NCI-H2029 treated with DMSO at 0.1 percent for 48 hours (cell line): Measurements from ENCODE around the gene CCDC86.
A peak's percentile ranks its signal among the peaks of the same experiment; 100 is the strongest.

Experiments
- DNase-seq: peaks from one replicate; lab custom pipeline; 2025; lab: John Stamatoyannopoulos, UW

The CCDC86 gene

DNA sequence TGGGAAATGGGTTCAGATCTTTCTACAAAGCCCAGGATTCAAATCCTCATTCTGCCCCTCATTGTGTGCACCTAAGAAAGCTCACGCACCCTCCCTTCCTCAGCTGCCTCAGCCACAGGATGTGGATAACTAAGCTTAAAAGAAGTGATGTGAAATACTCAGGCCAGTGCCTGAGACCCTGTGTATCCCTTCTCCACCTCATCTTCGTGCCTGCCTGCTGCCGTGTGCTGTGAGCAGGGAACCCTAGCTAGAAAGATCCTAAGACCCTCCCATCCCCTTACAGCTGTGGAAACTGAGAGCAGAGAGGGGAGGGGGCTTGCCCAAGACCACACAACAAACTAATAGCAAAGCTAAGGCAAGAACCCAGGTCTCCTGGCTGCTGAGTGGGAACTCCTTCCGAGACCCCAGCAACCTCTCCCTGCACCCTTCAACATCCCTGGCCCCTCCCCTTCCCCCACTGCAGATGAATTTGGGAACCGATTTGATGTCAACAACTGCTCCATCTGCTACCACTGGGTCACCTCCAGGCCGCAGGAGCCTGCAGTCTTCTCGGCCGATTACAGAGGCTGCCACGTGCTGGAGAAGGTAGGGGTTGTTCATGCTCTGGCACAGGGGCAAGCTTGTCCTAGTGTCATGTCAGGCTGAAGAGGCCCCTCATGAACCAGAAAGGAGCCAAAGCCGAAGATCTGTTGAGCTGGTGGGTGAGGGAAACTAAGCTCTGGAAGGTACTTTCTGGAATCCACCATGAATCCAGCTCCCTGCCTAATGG, 27.0 kb downstream of the CCDC86 start:
- DNase-seq: no peak

DNA sequence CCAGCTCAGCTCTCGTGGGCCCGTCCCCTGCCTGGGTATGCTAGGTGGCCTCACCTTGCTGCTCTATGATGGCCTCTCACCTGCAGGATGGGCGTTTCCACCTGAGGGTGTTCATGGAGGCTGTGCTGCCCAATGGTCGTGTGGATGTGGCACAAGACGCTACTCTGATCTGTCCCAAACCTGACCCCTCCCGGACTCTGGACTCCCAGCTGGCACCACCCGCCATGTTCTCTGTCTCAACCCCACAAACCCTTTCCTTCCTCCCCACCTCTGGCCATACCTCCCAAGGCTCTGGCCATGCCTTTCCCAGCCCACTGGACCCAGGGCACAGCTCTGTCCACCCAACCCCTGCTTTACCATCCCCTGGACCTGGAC, 27.5 kb downstream of the CCDC86 start:
- no peak for DNase-seq

DNA sequence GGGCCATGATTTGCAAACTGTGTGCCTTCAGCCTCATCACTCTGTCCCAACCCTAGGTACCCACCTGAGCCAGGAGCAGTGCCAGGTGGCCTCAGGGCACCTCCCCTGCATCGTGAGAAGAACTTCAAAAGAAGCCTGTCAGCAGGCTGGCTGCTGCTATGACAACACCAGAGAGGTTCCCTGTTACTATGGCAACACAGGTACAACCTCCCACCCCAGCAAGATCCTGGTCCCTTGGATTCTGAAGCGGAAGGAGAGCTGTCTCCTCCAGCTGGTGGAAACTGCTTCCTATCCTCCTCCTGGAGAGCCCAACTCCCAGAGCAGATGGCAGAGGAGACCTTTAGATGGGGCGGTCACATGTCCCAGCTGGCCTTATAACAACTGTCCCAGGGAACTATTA, 28.4 kb downstream of the CCDC86 start:
- DNase-seq: no peak

DNA sequence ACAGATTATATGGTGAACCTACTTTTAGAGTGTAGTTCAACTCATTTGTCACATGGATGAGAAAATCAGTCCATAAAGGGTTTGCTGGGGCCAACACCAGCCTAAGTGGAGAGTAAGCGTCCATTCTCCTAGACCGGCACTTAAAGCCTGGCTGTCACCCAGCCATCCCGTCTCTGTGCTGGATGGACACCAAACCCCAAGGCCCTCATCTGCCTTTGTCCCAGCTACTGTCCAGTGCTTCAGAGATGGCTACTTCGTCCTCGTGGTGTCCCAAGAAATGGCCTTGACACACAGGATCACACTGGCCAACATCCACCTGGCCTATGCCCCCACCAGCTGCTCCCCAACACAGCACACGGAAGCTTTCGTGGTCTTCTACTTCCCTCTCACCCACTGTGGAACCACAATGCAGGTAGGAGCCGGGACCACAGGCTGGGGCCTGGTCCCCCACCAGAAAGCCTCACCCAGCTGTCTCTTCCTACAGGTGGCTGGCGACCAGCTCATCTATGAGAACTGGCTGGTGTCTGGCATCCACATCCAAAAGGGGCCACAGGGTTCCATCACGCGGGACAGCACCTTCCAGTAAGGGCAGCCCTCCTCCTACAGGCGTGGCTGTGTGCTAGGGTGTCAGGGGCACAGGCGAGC, 28.9 kb downstream of the CCDC86 start:
- DNase-seq: no peak

DNA sequence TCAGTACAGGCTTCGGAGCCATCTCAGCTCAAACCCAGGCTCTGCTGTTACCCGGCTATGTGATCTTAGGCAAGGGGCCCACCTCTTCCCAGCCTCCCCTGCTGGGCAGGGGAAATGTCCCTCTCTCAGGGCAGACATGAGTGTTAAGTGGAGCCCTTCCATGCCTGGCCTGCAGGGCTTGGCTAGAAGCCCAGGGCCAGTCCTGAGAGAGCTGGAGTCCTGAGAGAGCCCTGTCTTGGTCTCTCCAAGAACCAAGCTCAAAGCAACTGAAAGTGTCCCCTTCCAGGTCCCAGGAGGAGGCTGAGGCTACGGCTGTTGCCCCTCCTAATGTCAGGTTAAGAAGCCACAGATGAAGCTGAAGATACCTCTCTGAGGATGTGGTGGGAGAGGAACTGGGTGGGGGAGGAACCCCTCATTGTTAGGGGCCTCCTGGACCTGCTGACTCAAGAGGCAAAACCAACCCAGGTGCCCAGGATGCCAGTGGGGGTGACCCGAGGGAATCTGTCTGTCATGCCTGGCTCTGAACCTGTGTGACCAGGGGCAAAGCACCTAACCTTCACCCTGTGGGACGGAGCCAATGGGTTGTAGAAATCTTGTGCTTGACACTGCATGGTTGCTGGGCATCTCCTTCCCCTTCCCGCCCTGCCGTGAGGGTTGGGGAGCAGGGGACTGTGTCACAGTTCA, 29.6 kb downstream of the CCDC86 start:
- DNase-seq: no peak

DNA sequence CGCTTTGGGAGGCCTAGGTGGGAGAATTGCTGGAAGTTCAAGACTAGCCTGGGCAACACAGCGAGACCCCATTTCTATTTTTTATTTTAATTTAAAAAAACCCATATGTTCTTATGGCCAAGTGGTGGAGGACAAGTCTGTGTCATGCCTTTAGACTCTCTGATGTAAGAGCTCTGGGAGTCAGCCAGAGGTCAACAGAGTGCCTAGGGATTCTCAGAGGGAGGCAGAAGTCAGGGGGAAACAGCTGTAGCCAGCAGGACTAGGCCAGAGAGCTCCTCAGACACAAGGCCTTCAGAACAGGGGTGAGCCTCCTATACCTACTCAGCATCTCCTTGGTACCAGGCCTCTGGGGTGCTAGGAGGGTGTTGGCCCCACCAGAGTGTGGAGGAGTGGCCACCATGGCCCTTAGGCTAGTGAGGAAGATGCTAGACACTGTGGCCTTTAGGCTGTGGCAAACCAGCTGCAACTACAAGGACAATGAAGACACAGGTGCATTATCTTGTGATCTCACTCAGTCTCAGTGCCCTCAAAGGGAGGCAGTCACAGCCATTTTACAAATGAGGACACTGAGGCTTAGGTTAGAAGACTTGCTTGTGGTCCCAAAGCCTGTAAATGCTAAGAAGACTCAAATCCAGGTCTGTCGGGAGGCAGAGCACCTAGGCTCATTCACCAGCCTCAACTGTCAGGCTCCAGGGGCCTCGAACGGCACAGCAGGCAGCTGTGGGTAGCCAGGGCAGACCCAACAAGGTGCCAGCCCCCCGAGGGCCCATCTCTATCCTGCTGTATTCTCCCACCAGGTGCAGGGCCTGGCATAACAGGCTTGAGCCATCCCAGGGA, 30.4 kb downstream of the CCDC86 start:
- DNase-seq: no peak

DNA sequence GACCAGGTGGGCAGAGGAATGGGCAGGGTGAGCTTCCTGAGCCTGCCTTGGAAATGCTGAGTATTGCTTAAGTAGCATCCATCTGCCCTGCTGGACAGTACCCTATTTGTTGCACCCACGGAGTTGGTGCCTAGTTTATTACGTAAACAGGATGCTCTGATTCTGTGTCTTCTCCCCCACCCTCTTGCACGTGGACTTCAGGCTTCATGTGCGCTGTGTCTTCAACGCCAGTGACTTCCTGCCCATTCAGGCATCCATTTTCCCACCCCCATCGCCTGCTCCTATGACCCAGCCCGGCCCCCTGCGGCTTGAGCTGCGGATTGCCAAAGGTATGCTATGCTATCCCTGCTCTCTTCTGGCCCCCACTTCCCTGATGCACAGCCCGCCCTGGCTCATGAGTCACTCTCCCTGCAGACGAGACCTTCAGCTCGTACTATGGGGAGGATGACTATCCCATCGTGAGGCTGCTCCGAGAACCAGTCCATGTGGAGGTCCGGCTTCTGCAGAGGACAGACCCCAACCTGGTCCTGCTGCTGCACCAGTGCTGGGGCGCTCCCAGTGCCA, 31.1 kb downstream of the CCDC86 start:
- no peak for DNase-seq

DNA sequence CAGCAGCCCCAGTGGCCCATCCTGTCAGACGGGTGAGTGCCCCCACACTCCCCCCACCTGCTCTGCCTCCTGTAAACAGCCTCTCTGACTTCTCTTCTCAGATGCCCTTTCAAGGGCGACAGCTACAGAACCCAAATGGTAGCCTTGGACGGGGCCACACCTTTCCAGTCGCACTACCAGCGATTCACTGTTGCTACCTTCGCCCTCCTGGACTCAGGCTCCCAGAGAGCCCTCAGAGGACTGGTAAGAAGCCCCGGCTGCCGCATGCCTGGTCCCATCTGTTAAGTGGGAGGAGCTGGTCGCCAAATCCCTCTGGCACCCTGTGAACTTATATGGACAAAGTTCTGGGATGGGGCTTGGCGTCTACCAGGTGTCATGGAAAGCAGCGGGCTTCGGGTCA, 31.6 kb downstream of the CCDC86 start:
- DNase-seq: no peak

DNA sequence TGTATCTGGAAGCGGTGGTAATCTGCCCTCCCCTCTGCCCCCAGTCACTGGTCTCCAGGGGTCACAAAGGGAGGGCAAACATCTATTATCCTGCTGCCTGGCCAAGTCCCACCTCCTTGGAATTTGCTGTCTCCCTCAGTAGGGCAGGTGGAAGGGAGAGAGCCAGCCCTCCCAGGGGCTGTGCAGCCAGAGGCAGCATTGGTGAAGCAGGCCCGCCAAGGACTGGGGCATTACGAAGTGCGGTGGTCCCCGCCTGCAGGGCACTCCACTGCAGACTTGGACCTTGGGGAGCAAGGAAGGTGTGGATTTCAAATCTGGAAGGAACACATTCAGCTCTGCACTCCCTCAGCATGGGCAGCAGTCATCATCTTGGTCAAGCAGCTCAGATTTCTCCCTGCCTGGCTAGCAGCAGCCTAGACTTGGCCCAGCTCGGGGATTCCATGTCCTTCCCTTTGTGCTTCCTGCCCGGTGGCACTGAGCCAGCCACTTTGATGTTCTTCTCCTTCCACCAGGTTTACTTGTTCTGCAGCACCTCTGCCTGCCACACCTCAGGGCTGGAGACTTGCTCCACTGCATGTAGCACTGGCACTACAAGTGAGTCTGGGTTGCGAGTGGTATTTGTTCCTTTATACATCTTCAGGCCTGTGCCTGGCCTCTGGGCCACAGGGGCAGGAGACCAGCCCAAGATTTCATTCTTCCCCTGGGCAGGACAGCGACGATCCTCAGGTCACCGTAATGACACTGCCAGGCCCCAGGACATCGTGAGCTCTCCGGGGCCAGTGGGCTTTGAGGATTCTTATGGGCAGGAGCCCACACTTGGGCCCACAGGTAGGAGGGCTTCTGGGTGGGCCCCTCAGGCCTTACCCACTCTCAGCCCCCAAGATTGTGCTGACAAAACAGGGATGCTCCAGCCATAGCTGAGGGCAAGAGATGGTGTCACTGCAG, 32.8 kb downstream of the CCDC86 start:
- no peak for DNase-seq

DNA sequence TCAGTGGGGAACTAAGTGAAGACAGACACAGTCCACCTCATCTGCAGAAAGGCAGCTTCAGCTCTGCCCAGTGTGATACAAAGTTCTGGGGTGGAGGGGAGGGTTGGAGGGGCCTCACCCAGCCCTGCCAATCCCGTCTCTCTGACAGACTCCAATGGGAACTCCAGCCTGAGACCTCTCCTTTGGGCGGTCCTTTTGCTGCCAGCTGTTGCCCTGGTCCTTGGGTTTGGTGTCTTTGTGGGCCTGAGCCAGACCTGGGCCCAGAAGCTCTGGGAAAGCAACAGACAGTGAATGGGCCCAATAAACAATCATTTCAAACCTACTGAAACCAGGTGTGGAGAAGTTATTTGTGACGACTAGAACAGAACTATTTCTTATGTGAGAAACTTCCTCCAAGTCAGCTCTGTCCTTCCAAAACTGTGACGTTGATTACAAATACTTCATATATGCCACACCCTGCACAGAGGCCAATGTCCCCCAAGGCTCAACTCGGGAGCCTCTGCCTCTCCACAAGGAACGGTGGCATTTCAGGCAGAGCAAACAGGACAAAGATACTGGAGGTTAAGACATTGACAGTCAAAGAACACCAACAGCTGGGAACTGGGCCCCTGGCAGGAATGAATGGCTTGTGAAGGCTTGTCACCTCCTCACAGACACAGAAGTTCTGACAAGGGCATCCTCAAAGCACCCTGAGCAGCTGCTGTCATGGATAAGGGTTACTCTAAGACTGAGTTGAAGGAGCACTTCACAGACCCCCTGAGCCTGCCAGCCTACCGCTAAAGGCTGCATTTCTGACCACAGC, 33.7 kb downstream of the CCDC86 start:
- DNase-seq: no peak

DNA sequence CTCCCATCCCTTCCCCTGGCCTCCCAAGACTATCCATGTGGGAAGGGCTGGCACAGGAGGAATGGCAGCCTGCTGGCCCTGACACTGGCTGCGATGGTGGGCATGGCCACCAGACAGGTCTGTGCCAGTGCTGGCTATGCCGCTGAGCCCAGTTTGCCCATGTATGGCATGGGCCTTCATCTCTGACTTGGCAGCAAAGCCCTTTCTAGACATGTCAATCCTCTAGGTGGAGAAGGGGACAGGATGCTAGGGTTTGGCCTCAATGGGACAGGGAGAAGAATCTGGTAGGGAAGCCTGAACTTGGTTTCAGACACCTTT, 34.2 kb downstream of the CCDC86 start:
- DNase-seq: no peak

DNA sequence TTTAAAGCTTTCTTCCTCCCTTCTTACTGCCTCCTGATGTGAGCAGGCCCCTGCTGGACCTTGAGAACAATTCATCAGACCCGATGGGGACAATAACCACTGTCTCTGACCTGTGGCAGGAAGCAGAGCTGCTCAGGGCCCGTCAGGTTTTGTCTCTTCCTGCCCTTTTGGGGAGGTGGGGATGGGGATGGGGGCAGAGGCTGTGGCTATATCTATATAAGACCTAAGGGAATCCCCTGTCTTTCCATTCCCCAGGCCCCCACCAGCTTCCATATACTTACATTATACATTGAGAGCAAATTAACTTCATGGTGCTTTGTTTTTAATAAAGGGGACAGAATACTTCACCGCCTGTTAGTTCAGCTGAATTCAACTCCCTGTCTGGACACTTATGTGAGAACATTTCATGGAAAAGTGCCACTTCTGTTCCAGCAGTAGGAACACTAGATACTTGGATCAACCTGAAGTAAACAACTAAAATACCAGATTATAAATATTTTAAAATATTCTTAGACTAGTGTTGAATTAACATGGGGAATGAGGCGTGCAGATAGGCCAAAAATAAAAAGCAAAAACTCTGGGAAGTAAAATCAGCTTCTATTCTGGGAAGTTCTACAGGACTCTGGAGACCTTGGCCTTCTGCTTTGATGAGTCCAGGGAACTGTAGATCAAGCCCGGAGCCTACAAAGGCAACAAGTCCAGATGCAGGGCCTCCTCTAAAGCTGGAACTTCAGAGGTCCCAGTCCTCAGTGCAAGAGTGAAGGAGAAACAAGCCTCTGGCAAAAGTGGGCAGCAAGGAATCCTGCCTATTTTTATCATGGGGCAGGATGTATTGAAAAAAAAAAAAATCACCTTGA, 36.6 kb downstream of the CCDC86 start:
- no peak for DNase-seq

DNA sequence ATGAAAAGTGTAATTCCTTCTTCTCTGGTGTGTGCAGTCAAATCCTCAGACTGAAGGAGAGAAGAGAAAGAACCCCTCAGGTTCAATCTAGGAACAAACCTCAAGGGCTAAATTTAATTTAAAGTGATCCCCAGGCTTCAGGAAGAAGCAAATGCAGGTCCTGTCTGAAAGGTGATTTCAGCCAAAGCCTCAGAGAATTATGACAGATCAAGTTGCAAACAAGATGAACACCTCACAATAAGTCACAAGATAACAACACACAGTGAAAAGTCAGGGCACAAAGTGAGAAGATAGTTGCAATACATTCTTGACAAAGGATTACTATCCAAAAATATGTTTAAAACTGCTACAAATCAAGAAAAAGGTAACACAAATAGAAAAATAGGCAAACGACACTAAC, 37.2 kb downstream of the CCDC86 start:
- no peak for DNase-seq

DNA sequence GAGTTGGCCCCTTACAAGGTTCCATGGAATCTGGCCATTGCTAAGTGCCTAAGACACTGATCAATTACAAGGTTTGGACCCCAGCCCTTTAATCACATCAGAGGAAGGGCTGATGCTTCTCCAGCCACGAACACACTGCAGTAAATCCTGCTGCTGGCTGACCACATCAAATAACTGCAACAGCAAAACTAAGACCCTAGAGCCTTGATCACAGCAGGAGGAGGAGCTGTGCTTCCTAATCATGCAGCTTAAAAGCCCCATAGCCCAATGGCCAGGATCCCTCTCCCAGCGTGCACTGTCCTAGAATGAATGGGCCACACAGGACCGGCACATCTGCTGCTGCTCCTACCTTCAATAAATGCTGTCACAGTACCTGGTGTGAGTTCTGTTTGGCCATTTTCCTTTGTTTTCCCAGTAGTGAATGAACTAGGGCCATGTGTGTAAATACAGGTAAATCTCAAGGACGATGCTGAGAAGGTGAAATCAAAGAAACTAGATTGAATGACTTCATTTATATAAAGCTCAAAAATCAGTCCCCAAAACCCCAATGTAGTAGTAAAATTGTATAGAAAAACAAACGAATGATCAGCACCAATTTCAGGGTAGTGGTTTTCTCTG, 38.2 kb downstream of the CCDC86 start:
- no peak for DNase-seq

DNA sequence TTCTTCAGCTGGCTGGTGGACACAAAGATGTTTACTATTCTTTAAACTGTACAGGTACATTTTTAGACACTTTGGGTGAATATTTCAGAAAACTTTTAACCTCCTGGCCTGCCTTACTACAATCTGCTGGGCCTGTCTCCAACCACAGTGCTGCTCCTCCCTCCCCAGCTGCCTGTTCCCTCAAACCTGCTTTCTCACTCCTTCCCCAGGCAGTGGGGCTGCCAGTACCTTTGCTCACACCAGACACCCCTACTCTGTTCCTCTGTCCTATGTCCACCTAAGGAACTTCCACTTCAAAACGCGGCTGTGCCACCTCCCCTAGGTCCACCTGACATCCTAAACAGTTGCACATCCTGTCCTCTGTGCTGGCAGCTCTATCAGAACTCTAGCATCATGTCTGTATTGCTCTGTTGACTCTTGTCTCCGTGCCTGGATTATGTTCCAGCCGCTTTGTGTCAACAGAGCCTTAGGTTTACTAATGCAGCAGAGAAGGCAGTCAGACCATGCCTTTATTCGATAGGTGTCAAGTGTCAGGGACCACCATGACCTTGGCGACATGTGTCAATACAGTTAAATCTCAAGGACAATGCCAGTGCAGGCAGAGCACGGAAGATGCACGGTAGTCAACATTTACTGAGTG, 38.9 kb downstream of the CCDC86 start:
- peak; percentile 79 for DNase-seq

DNA sequence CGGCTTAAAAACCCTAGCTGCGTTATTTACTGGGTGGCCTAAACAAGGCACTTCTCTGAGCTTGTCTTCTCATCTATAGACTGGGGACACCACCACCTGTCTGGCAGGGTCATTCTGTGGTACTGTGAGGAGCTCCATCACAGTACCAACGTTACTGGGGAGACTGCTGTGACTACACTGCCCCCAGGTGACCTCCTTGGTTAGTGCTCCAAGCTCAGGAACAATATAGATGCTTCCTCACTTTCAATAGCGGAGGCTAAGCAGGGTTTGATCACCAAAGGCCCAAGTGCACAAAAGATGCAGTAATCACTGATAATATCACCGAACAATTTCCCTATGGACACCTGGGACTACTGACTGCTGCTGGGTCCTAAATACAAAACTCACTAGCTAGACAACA, 45.6 kb downstream of the CCDC86 start:
- DNase-seq: peak; percentile 76

DNA sequence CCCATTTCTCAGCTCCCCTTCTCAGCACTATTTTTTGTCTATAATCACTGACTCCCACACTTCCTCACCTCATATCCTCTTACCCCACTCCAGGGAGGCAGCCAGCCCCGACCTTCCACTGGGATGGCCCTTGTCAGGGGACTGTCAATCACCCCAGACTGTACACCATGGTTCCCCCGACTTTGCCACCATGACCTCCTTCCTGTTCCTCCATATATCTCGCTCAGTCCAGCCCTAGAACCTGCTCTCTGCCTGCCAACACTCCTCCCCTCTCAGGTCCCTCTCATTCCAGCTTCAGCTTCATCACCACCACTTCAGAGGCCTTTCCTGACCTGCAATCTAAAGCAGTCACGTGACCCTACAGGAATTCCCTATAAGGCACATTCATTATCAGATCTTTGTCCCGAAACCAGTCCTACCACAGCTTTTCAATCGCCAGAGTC, 48.0 kb downstream of the CCDC86 start:
- DNase-seq: no peak

DNA sequence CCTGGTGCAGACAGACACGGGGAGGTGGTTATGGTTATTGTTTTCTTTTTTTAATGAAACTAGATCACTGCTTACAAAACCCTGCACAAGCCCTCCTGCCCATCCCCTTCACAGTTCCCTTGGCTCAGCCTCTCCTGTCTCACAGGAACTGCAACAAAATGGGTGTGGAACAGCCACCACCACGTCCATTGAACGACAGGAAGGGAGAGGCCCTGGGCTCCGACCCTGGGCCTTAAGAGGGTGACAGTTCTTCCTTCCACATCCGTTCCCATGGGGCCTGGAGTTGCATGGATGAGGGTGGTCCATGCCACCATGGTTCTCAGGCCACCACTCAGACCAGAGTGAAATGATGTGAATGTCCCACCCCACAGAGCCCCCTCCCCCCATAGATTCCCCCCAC, 48.8 kb downstream of the CCDC86 start:
- no peak for DNase-seq
